ENCODE results near the gene FBN2.

- TF ChIP-seq EZH2 (IDR thresholded peaks at IDR 0.05) (no peak), POLR2AphosphoS5 (IDR thresholded peaks at IDR 0.05; ENCODE audit: borderline replicate concordance, low read depth, low read length) (no peak), FOXP2 (optimal IDR thresholded peaks at IDR 0.05; ENCODE audit: control extremely low read depth, extremely low read length, insufficient read depth) (no peak)
Observed at GRCh38 chr5:128434993-128435392, 103.1 kb downstream of the FBN2 start.
